Motor neuron (in vitro differentiated cells): ENCODE data around the gene NRGN. TPM values are rescaled to one million over a fixed set of nuclear protein-coding genes. Genes with fewer than 3 reads are reported as not detected.
"Not testable (repeated sequence)": the region's sequence is repeated elsewhere in the genome, so short reads cannot be mapped to it uniquely, and the experiment has no call there.

Experiments used
- ATAC-seq, 8 experiments: fragments of 200-7000 bp; cut with Tn5 transposase; replicated peaks in 6 of 8; 2 replicates each; pipeline ENCODE4 v1.8.0; 2021; ENCODE audit warnings: mild to moderate bottlenecking in 8 of 8, moderate library complexity in 8 of 8
- H3K27ac ChIP-seq, 2 donors: fragments of 250-450 bp; sonication (Bioruptor Pico); 2 replicates each; pipeline ENCODE4 v1.9.0; 2021; ENCODE audit warnings: antibody characterized with exemption in 2 of 2, mild to moderate bottlenecking in 2 of 2, moderate library complexity in 1 of 2
- H3K4me1 ChIP-seq, 2 donors: fragments of 250-450 bp; sonication (Bioruptor Pico); replicated peaks in 1 of 2; 2 replicates each; pipeline ENCODE4 v1.6.1; 2021; ENCODE audit warnings: antibody characterized with exemption in 2 of 2, mild to moderate bottlenecking in 2 of 2, moderate library complexity in 1 of 2
- H3K4me3 ChIP-seq, 5 donors: fragments of 250-450 bp; sonication (Bioruptor Pico); 2 replicates each; pipeline ENCODE4 v1.9.0; 2021; ENCODE audit warnings: antibody characterized with exemption in 5 of 5, mild to moderate bottlenecking in 5 of 5, moderate library complexity in 4 of 5
- WGBS, 10 experiments: fragments of 450-650 bp; shearing (Covaris generic); methylation state at CpG; one replicate each; pipeline ENCODE4 v1.0.0; 2022; 5-methylcytosine and 5-hydroxymethylcytosine counted together
- in situ Hi-C, 9 experiments: fragments of 400-800 bp; cut with MboI; loops; one replicate each; pipeline ENCODE4 v1.15.0; 2021; ENCODE audit warnings: low sequenced_read_pairs in 9 of 9, low pct_unique_long_range_greater_than_20kb in 2 of 9; ENCODE audit not compliant: unreplicated experiment in 9 of 9
- total RNA-seq, 8 experiments: library from RNA; unstranded; fragments of 300-600 nt; gene quantifications; 2 replicates each; pipeline versions ENCODE4 v1.2.3 to v1.2.4, GENCODE V29; 2022

The NRGN gene
- total RNA-seq, 8 experiments from 2014 or later: 0.49 to 34.2 (median 2.6) TPM

DNA sequence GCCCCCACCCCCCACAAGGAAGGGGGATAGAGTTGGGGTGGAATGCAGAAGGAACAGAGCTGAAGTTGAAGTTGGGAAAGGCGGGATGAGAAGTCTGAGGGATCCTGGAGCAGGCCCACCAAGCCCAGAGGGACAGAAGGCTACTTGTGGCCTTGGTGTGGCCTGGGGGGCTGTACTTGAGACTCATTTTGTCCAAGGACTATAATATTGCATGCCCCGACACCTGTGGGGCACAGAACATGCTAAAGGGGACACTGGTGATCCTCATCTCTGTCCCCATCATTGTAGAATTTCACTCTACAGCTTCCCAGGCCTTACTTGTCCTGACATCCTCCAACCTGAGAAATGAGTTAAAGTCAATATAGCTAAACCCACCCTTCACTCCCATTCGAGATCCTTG lies 21.1 kb downstream of the NRGN start:
- no peak overlapping the region for H3K27ac ChIP-seq
- WGBS, 10 experiments: 20 to 100% (median 57%) methylated on average over 1 to 3 of the region's 3 CpGs; no CpG with 5 or more reads in 3 of the 10 experiments
- H3K4me3 ChIP-seq: no peak overlapping the region
- no peak for ATAC-seq
- in situ Hi-C loops: loop anchor here in 7 of 9 experiments (25.0 kb wide), 2 partner anchors 99 to 349 kb away; partner anchors contain the start of genes SIAE (in 6 of the 7), SPA17 (in 6 of the 7) and OR8B4 (in 2 of the 7)
- H3K4me1 ChIP-seq: peaks cover 5 to 25% of the 10 kb centered on the region in 2 donors

DNA sequence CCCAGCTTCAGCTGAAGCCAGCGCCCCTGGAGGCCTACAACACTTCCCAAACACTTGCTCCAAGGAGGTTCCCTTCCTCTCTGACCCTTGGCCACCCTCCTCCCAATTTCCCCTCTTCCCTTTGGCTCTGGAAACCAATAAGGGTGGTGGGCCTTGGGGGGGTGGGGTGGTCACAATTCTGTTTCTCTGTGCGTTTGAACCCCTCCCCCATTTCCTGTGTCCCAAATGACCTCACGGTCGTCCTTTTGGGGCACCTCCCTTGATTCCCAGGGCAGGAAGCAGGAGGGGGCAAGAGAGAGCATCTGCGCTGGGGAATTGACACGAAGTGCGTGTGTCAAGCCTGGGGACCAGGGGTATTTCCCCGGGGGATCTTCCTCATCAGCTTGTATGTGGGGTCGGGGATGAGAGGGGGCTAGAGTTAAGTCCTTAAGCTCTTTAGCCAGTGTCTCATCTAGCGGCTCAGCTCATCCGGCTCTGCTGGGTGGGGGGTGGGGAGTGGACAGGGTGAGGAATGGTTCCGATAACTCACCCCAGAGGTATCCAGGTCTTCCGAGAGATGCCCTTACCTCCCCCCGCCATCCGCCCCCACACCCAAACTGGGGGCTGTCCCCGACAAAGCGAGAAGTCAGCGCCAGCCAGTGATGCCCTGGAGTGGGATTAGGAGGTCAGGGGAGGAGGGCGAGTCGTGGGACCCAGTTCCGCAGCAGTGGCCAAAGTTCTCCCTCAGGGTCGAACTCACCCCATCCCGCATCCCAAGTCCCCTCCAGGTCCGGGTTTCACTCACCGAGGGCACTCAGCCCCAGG lies 21.8 kb downstream of the NRGN start:
- no peak overlapping the region for H3K27ac ChIP-seq
- in situ Hi-C loops: loop anchor here in 7 of 9 experiments (25.0 kb wide), 2 partner anchors 99 to 349 kb away; partner anchors contain the start of genes SIAE (in 6 of the 7), SPA17 (in 6 of the 7) and OR8B4 (in 2 of the 7)
- peaks cover 5 to 25% of the 10 kb centered on the region in 2 donors for H3K4me1 ChIP-seq
- ATAC-seq: no peak
- peak overlapping the region in 2 of 5 donors; percentile 30 to 31 for H3K4me3 ChIP-seq
- WGBS, 10 experiments: 0 to 80% (median 52%) methylated on average over 1 to 3 of the region's 25 CpGs; no CpG with 5 or more reads in 6 of the 10 experiments

DNA sequence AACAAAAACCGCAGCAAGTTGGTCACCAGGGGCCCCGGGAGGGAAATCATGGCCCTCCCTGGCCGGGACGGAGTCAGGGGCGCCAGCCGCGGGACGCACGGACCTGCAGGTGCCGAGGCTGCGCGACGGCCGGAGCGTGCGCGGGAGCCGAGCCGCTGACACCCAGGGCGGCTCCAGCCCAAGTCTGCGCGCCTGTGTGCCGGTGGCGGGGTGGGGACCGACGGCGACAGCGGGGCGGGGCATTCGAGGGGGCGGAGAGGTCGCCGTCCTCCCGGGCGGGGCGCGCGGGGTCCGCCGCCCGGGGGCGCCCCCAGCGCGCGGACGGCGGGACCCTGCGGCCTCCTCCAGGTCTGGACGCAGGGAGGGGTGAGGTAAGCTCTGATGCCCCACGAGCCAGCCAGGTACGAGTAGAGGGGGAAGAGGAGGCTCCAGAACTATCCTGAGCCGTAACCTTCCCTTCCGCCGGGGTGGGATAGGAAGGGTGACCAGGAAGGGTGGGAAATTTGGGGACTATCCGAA lies 22.4 kb downstream of the NRGN start, which contains the start of gene ESAM:
ESAM (minus strand) TSS at position 186 of the 519 bp plus-strand sequence; CDS start at position 50, 136 bp downstream.
- 5% methylated on average over 4 of the region's 55 CpGs; no CpG with 5 or more reads in 9 of the 10 experiments for WGBS, 10 experiments
- peak; percentile 6 to 39 (median 18) for ATAC-seq
- Histone ChIP-seq H3K4me1 (peaks cover 5 to 25% of the 10 kb centered on the region in 2 donors), H3K27ac (no peak within 1 kb of the TSS), H3K4me3 (peak within 1 kb of the TSS; percentile 18 to 33 (median 30))
- in situ Hi-C loops: loop anchor here in 7 of 9 experiments (25.0 kb wide), 2 partner anchors 100 to 350 kb away; partner anchors contain the start of genes SIAE (in 6 of the 7), SPA17 (in 6 of the 7) and OR8B4 (in 2 of the 7)

DNA sequence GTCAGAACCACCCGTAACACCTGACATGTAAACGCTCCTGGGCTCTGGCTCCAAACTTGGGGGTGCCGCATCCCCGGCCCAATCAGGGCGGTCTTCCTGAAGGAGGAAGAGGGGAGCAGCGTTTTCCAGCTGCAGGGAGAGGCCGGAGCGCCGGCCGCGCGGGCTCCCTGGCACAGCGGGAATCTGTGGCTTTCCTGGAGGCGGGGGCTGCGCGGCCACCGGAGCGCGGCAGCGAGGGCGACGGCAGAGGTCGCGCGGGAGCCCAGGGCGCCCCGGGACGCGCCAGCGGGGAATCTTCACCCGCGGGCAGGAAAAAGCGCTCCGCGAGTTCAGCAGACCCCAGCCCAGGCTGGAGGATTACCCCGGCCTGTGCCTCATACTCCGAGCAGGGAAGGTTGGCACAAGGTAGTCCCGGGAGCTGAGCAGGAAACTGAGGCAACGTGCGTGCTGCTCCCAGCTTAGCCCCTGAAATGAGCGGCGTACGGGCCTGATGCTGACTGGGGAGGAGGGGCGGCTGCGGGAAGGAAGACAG lies 22.9 kb downstream of the NRGN start:
- Histone ChIP-seq H3K4me3 (peak overlapping the region; percentile 18 to 33 (median 30)), H3K27ac (no peak overlapping the region), H3K4me1 (peaks cover 5 to 25% of the 10 kb centered on the region in 2 donors)
- in situ Hi-C loops: loop anchor here in 7 of 9 experiments (25.0 kb wide), 2 partner anchors 100 to 350 kb away; partner anchors contain the start of genes SIAE (in 6 of the 7), SPA17 (in 6 of the 7) and OR8B4 (in 2 of the 7)
- peak in 7 of 8 experiments; percentile 3 to 53 (median 40) for ATAC-seq
- WGBS, 10 experiments: 0 to 40% (median 7%) methylated on average over 1 to 5 of the region's 45 CpGs; no CpG with 5 or more reads in 5 of the 10 experiments

DNA sequence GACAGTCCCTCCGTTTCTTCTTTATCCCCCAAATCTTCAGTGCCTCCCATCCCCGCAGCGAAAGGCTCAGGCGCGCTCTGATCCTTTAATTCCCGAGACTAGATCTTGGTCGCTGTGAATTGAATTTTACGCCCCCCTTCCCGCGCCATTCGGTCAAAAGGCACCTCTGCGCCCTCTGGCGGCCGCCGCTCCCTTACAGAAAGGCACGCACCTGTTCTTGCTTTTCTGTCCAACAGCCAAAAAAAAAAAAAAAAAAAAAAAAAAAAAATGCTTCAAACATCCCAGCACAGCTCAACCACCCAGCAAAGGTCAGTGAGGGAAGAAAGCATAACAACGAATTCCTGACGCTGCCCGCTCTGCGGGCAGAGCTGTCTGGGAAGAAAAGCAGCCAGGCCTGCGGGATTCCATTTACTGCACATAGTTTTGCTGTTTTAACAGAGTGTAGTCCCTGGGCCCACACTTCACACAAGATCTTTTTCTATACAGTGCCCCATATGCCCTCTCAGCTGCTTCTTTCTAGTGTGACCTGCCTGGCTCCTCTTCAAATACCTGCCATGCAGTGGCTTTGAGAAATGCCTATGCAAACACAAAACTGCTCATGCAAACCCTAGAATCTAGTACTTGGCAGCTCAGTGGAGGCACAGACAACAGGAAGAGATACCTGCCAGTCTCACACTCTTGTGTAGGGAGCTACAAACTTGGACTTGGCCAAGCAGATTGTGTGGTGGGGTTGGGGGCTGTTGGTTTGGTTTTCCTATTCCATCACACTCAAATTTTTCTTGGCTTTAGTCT lies 23.6 kb downstream of the NRGN start:
- H3K4me3 ChIP-seq: peak overlapping the region; percentile 18 to 33 (median 30)
- peak in 7 of 8 experiments; percentile 5 to 62 (median 55) for ATAC-seq
- H3K27ac ChIP-seq: no peak overlapping the region
- peaks cover 5 to 23% of the 10 kb centered on the region in 2 donors for H3K4me1 ChIP-seq
- WGBS, 10 experiments: 7 to 69% (median 31%) methylated on average over 1 to 14 of the region's 21 CpGs; no CpG with 5 or more reads in 2 of the 10 experiments
- in situ Hi-C loops: loop anchor here in 7 of 9 experiments (25.0 kb wide), 2 partner anchors 101 to 351 kb away; partner anchors contain the start of genes SIAE (in 6 of the 7), SPA17 (in 6 of the 7) and OR8B4 (in 2 of the 7)

DNA sequence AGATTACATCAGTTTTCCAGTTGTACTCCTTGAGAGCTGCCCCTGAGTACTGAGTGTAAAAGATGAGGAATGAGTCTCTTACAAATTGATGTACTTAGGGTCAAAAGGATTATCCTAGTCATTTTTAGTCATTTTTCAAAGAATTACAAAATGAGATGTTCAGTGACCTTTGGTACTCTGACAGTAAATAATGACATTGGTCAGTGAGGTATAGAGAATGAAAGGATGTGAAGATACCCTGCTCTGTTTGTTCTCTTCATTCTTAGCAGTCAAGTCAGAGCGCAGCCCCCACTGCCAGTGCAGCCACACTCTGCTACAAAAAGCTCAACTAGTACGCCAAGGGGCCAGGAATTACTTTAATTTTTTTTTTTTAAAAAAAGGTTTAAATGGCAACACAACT lies 26.4 kb downstream of the NRGN start:
- 91 to 100% (median 100%) methylated on average over 1 to 2 of the region's 2 CpGs; no CpG with 5 or more reads in 1 of the 10 experiments for WGBS, 10 experiments
- no peak overlapping the region for H3K27ac ChIP-seq
- ATAC-seq: no peak
- in situ Hi-C loops: loop anchor here in 7 of 9 experiments (25.0 kb wide), 2 partner anchors 104 to 354 kb away; partner anchors contain the start of genes SIAE (in 6 of the 7), SPA17 (in 6 of the 7) and OR8B4 (in 2 of the 7)
- peaks cover 0 to 6% of the 10 kb centered on the region in 2 donors for H3K4me1 ChIP-seq
- no peak overlapping the region for H3K4me3 ChIP-seq

DNA sequence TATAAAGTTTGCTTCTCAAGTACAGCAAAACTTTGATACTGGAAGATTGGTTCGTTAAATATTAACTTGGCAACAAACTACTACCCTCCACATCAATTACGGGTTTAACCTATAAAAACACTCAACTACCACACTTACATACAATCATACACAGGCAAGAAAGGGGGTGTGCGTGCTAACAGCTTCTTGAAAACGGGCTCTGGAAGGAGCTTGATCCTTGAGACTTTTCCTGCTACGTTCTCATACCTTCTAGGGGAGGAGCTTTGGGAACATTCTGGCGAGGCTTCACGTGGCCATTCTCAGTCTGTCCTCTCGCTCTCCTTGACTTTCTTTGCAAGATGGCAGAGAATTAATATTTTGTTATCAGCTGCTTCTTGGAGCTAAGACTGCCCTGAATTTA lies 29.2 kb downstream of the NRGN start:
- ATAC-seq: no peak
- Histone ChIP-seq H3K4me1 (no peaks in the 10 kb centered on the region), H3K4me3 (no peak overlapping the region), H3K27ac (no peak overlapping the region)
- in situ Hi-C loops: loop anchor here in 7 of 9 experiments (25.0 kb wide), 2 partner anchors 107 to 357 kb away; partner anchors contain the start of genes SIAE (in 6 of the 7), SPA17 (in 6 of the 7) and OR8B4 (in 2 of the 7)
- WGBS, 10 experiments: 66 to 100% (median 90%) methylated on average over 1 to 8 of the region's 8 CpGs

DNA sequence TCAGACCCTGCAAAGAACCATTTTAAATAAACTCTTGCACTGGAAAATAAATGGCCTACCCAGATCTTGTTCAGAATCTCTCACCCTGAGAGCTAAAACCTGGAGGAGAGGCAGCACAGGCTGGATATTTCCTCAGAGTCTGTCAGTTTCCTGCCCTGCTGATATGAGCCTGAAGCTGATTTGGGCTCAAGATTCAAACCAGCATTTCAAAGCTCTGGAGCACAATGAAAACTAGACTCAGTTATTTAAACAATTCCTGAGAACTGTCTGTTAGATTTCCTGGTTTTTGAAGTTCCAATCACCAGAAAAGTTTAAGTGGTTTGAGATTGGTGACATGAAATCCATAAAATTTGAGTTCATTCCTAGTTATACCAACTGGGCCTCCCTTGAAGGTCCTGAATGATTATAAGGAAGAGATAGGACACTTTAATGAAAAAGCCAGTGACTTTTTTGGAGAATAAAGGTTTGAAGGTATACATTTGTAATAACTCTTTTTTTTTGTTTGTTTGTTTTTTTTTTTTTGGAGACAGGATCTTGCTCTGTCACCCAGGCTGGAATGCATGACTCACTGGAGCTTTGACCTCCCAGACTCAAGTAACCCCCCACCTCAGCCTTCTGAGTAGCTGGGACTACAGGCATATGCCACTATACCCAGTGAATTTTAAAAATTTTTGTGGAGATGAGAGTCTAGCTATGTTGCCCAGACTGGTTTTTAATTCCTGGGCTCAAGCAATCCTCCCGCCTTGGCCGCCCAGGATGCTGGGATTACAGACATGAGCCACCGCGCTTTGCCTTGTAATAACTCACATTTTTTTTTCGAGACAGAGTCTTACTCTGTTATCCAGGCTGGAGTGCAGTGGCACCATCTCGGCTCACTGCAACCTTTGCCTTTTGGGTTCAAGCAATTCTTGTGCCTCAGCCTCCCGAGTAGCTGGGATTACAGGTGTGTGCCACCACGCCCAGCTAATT lies 30.3 kb downstream of the NRGN start:
- in situ Hi-C loops: loop anchor here in 7 of 9 experiments (25.0 kb wide), 2 partner anchors 108 to 358 kb away; partner anchors contain the start of genes SIAE (in 6 of the 7), SPA17 (in 6 of the 7) and OR8B4 (in 2 of the 7)
- WGBS, 10 experiments: 93 to 100% (median 97%) methylated on average over 1 to 7 of the region's 8 CpGs; no CpG with 5 or more reads in 2 of the 10 experiments
- peak in 1 of 8 experiments; percentile 24 for ATAC-seq
- no peak overlapping the region for H3K27ac ChIP-seq
- no peak overlapping the region for H3K4me3 ChIP-seq
- H3K4me1 ChIP-seq: no peaks in the 10 kb centered on the region

DNA sequence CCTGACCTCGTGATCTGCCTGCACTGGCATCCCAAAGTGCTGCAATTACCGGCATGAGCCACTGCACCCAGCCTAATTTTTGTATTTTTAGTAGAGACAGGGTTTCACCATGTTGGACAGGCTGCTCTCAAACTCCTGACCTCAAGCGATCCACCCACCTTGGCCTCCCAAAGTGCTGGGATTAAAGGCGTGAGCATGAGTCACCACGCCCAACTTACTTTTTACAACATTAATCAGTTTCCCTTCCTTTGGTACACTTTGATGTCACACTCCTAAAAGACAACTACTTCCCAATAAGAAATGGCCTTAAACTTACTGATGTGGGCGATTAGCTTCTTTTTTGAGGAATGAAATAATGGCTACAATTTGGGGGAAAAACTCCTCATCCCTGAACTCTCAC lies 31.2 kb downstream of the NRGN start:
- not testable (repeated sequence) for ATAC-seq, H3K27ac ChIP-seq, H3K4me1 ChIP-seq, H3K4me3 ChIP-seq
- 77 to 100% (median 97%) methylated on average over 2 to 6 of the region's 6 CpGs; no CpG with 5 or more reads in 4 of the 10 experiments for WGBS, 10 experiments
- in situ Hi-C loops: loop anchor here in 7 of 9 experiments (25.0 kb wide), 2 partner anchors 109 to 359 kb away; partner anchors contain the start of genes SIAE (in 6 of the 7), SPA17 (in 6 of the 7) and OR8B4 (in 2 of the 7)

DNA sequence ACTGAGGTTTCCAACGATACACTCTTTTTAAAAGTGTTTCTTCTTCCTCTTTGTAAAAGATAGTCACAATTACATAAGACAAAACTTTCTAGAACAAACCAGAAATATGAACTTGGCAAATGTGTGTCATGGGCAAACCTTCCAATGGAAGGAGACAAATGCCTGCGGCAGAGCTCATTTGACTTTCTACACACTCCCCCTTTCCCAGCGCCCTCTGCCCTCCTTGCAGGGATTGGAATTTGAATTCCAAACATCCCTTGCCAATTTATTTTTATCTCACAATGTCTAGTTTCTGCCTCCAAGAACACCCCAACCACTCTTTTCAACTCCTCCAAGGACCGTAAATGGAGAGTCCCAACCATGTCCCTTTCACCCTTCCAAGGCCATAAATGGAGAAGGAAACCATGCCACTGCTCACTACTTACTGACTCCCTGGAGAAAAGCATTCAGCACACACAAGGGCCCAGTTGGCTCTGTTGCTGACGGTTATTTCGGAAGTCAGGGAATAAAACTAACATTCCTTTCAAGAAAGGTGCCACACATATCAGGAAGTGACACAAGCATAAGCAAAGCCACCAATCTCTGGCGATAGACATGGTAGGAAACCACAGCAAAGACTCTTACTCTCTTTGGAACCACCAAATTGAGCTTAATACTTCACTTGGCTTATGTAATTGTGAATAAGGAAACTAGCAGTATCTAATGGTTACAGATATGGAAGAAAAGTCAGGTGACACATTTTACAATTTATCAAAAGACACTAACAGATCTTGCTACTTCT lies 37.3 kb downstream of the NRGN start:
- H3K27ac ChIP-seq: no peak overlapping the region
- in situ Hi-C loops: no loop called here
- no peaks in the 10 kb centered on the region for H3K4me1 ChIP-seq
- WGBS, 10 experiments: 92 to 100% (median 97%) methylated on average over 1 to 7 of the region's 7 CpGs; no CpG with 5 or more reads in 1 of the 10 experiments
- ATAC-seq: no peak
- no peak overlapping the region for H3K4me3 ChIP-seq
